Effector memory CD4-positive, alpha-beta T cell (primary cell): Measurements from ENCODE around the gene KCNV2.

Experiments
- DNase-seq, 3 donors: peaks; one replicate each; pipeline ENCODE4 v3.0.0-alpha.2; 2020
- H3K27ac ChIP-seq: 2 replicates; pipeline ENCODE4 v1.7.0; 2013; ENCODE audit warnings: mild to moderate bottlenecking, low read length, moderate library complexity; ENCODE audit not compliant: insufficient read depth, poor library complexity, severe bottlenecking
- H3K27me3 ChIP-seq: replicated peaks from 2 replicates; pipeline ENCODE4 v1.7.0; 2013; ENCODE audit warnings: mild to moderate bottlenecking, low read length; ENCODE audit not compliant: insufficient read depth, control insufficient read depth, poor library complexity, severe bottlenecking
- H3K36me3 ChIP-seq: 2 replicates; pipeline ENCODE4 v1.7.0; 2013; ENCODE audit warnings: mild to moderate bottlenecking, low read length, moderate library complexity; ENCODE audit not compliant: control insufficient read depth, insufficient read depth
- H3K4me1 ChIP-seq: 2 replicates; pipeline ENCODE4 v1.7.0; 2013; ENCODE audit warnings: low read length, mild to moderate bottlenecking; ENCODE audit not compliant: control insufficient read depth, insufficient read depth, poor library complexity, severe bottlenecking
- H3K4me3 ChIP-seq: 2 replicates; pipeline ENCODE4 v1.7.0; 2013; ENCODE audit warnings: low read length, low read depth, mild to moderate bottlenecking; ENCODE audit not compliant: insufficient read depth, poor library complexity, severe bottlenecking
- H3K9me3 ChIP-seq: 2 replicates; pipeline ENCODE4 v1.7.0; 2013; ENCODE audit warnings: mild to moderate bottlenecking, low read length, moderate library complexity; ENCODE audit not compliant: control insufficient read depth
- total RNA-seq, 3 donors: gene quantifications; one replicate each; lab custom pipeline; 2026; lab: John Stamatoyannopoulos, UW

KCNV2 gene
- total RNA-seq, result 0 reads per million in 3 donors

GRCh38 chr9:2717385-2717784 lies at the start of gene KCNV2:
Gene KCNV2, plus strand, starts transcription at chr9:2717510. Its CDS starts 230 bp downstream, at chr9:2717740.
- H3K27me3 ChIP-seq, result no peaks in the 10 kb centered on the region
- no peak within 1 kb of the TSS for H3K4me3 ChIP-seq
- H3K9me3 ChIP-seq, result no peaks in the 10 kb centered on the region
- no peaks in the 10 kb centered on the region for H3K36me3 ChIP-seq
- no peak within 1 kb of the TSS for H3K27ac ChIP-seq
- no peak for DNase-seq
- no peaks in the 10 kb centered on the region for H3K4me1 ChIP-seq

GRCh38 chr9:2673161-2673560 lies 44.1 kb upstream of the KCNV2 start:
- H3K4me1 ChIP-seq, result no peaks in the 10 kb centered on the region
- H3K27me3 ChIP-seq, result no peaks in the 10 kb centered on the region
- no peak overlapping the region for H3K4me3 ChIP-seq
- DNase-seq, result no peak
- H3K27ac ChIP-seq, result no peak overlapping the region
- H3K36me3 ChIP-seq, result no peaks in the 10 kb centered on the region
- H3K9me3 ChIP-seq, result no peaks in the 10 kb centered on the region

GRCh38 chr9:2674141-2674824 lies 43.0 kb upstream of the KCNV2 start:
- Histone ChIP-seq H3K27me3 (no peaks in the 10 kb centered on the region), H3K4me3 (no peak overlapping the region), H3K36me3 (no peaks in the 10 kb centered on the region), H3K9me3 (no peaks in the 10 kb centered on the region), H3K27ac (no peak overlapping the region), H3K4me1 (no peaks in the 10 kb centered on the region)
- DNase-seq, result no peak

GRCh38 chr9:2675834-2676233 lies 41.5 kb upstream of the KCNV2 start:
- Histone ChIP-seq H3K36me3 (no peaks in the 10 kb centered on the region), H3K9me3 (no peaks in the 10 kb centered on the region), H3K27ac (no peak overlapping the region), H3K4me3 (no peak overlapping the region), H3K27me3 (no peaks in the 10 kb centered on the region), H3K4me1 (no peaks in the 10 kb centered on the region)
- DNase-seq, result no peak

GRCh38 chr9:2676466-2676865 lies 40.8 kb upstream of the KCNV2 start:
- H3K27ac ChIP-seq, result no peak overlapping the region
- H3K9me3 ChIP-seq, result no peaks in the 10 kb centered on the region
- H3K36me3 ChIP-seq, result no peaks in the 10 kb centered on the region
- H3K27me3 ChIP-seq, result no peaks in the 10 kb centered on the region
- no peak overlapping the region for H3K4me3 ChIP-seq
- H3K4me1 ChIP-seq, result no peaks in the 10 kb centered on the region
- no peak for DNase-seq

GRCh38 chr9:2677915-2678889 lies 39.1 kb upstream of the KCNV2 start:
- Histone ChIP-seq H3K4me3 (no peak overlapping the region), H3K27ac (no peak overlapping the region)
- no peak for DNase-seq

GRCh38 chr9:2679011-2679410 lies 38.3 kb upstream of the KCNV2 start:
- DNase-seq, result no peak
- Histone ChIP-seq H3K4me3 (no peak overlapping the region), H3K9me3 (no peaks in the 10 kb centered on the region), H3K27ac (no peak overlapping the region), H3K36me3 (no peaks in the 10 kb centered on the region), H3K27me3 (no peaks in the 10 kb centered on the region), H3K4me1 (no peaks in the 10 kb centered on the region)

More at GRCh38 chr9:2677915-2678889, 39.1 kb upstream of the KCNV2 start:
- Histone ChIP-seq H3K4me1 (no peaks in the 10 kb centered on the region), H3K27me3 (no peaks in the 10 kb centered on the region), H3K36me3 (no peaks in the 10 kb centered on the region), H3K9me3 (no peaks in the 10 kb centered on the region)

GRCh38 chr9:2681981-2682380 lies 35.3 kb upstream of the KCNV2 start:
- H3K27ac ChIP-seq, result no peak overlapping the region

GRCh38 chr9:2686911-2687310 lies 30.4 kb upstream of the KCNV2 start:
- Histone ChIP-seq H3K4me1 (no peaks in the 10 kb centered on the region), H3K9me3 (no peaks in the 10 kb centered on the region), H3K27ac (no peak overlapping the region), H3K36me3 (no peaks in the 10 kb centered on the region), H3K4me3 (no peak overlapping the region), H3K27me3 (no peaks in the 10 kb centered on the region)
- DNase-seq, result no peak

More at GRCh38 chr9:2681981-2682380, 35.3 kb upstream of the KCNV2 start:
- no peak for DNase-seq
- no peaks in the 10 kb centered on the region for H3K9me3 ChIP-seq
- no peaks in the 10 kb centered on the region for H3K36me3 ChIP-seq
- no peak overlapping the region for H3K4me3 ChIP-seq
- H3K27me3 ChIP-seq, result no peaks in the 10 kb centered on the region
- H3K4me1 ChIP-seq, result no peaks in the 10 kb centered on the region

GRCh38 chr9:2688636-2689035 lies 28.7 kb upstream of the KCNV2 start:
- DNase-seq, result no peak
- Histone ChIP-seq H3K4me3 (no peak overlapping the region), H3K27ac (no peak overlapping the region), H3K36me3 (no peaks in the 10 kb centered on the region), H3K27me3 (no peaks in the 10 kb centered on the region), H3K4me1 (no peaks in the 10 kb centered on the region), H3K9me3 (no peaks in the 10 kb centered on the region)
